SK-N-SH treated with all-trans-retinoic acid at 6 μM for 48 hours (cell line): ENCODE results near the gene NINJ1.

ENCODE experiments used
- ATAC-seq: fragments of 200-7000 bp; cut with Tn5 transposase; 3 replicates; pipeline ENCODE4 v1.9.1; 2020; ENCODE audit warnings: mild to moderate bottlenecking, moderate library complexity
- ARNTL ChIP-seq: fragments of 450-650 bp; formaldehyde crosslinking; IDR thresholded peaks from 2 replicates; pipeline ENCODE4 v1.5.0; 2020; ENCODE audit warnings: low read depth, mild to moderate bottlenecking, moderate library complexity, borderline replicate concordance
- BACH2 ChIP-seq: fragments of 250-450 bp; sonication (Bioruptor Pico); IDR thresholded peaks from 2 replicates; pipeline ENCODE4 v1.9.0; 2021; ENCODE audit warnings: mild to moderate bottlenecking, borderline replicate concordance
- CSDC2 ChIP-seq: fragments of 250-450 bp; sonication (Bioruptor Pico); IDR thresholded peaks from 2 replicates; pipeline ENCODE4 v1.5.0; 2020; ENCODE audit warnings: mild to moderate bottlenecking, moderate library complexity
- ESRRG ChIP-seq: fragments of 250-450 bp; sonication (Bioruptor Pico); IDR thresholded peaks from 2 replicates; pipeline ENCODE4 v1.6.1; 2021; ENCODE audit warnings: mild to moderate bottlenecking
- GLIS3 ChIP-seq: fragments of 250-450 bp; sonication (Bioruptor Pico); IDR thresholded peaks from 2 replicates; pipeline ENCODE4 v1.5.0; 2020; ENCODE audit warnings: mild to moderate bottlenecking, moderate library complexity
- ISL1 ChIP-seq: fragments of 250-450 bp; sonication (Bioruptor Pico); IDR thresholded peaks from 2 replicates; pipeline ENCODE4 v2.1.2; 2022; ENCODE audit warnings: mild to moderate bottlenecking, moderate library complexity
- OSR1 ChIP-seq: fragments of 250-450 bp; sonication (Bioruptor Pico); IDR thresholded peaks from 2 replicates; pipeline ENCODE4 v1.8.0; 2022; ENCODE audit warnings: moderate library complexity, mild to moderate bottlenecking, inconsistent platforms
- RARB ChIP-seq: fragments of 250-450 bp; sonication (Bioruptor Pico); IDR thresholded peaks from 2 replicates; pipeline ENCODE4 v1.8.0; 2021; ENCODE audit warnings: mild to moderate bottlenecking, moderate library complexity
- SNAI2 ChIP-seq: fragments of 250-450 bp; sonication (Bioruptor Pico); IDR thresholded peaks from 2 replicates; pipeline ENCODE4 v1.5.0; 2020; ENCODE audit warnings: mild to moderate bottlenecking, moderate library complexity
- TOX ChIP-seq: fragments of 250-450 bp; sonication (Bioruptor Pico); IDR thresholded peaks from 2 replicates; pipeline ENCODE4 v1.8.0; 2021; ENCODE audit warnings: mild to moderate bottlenecking, moderate library complexity, borderline replicate concordance
- ZC3H10 ChIP-seq: fragments of 250-450 bp; sonication (Bioruptor Pico); IDR thresholded peaks from 2 replicates; pipeline ENCODE4 v1.5.1; 2021; ENCODE audit warnings: mild to moderate bottlenecking, moderate library complexity
- ZFP30 ChIP-seq: fragments of 450-650 bp; formaldehyde crosslinking; IDR thresholded peaks from 2 replicates; pipeline ENCODE4 v1.5.0; 2022; ENCODE audit warnings: mild to moderate bottlenecking, moderate library complexity
- ZNF565 ChIP-seq: fragments of 450-650 bp; formaldehyde crosslinking; conservative IDR thresholded peaks from 2 replicates; pipeline ENCODE4 v1.5.0; 2020; ENCODE audit warnings: low read depth, mild to moderate bottlenecking, moderate library complexity
- ZNF70 ChIP-seq: fragments of 450-650 bp; formaldehyde crosslinking; IDR thresholded peaks from 2 replicates; pipeline ENCODE4 v1.5.0; 2020; ENCODE audit warnings: mild to moderate bottlenecking, moderate library complexity
- ZNF8 ChIP-seq: fragments of 450-650 bp; formaldehyde crosslinking; IDR thresholded peaks from 2 replicates; pipeline ENCODE4 v1.5.0; 2020; ENCODE audit warnings: mild to moderate bottlenecking, moderate library complexity
- TF ChIP-seq, protein P1 (sequence below): fragments of 250-450 bp; sonication (Bioruptor Pico); IDR thresholded peaks from 2 replicates; pipeline ENCODE4 v1.8.0; 2020; ENCODE audit warnings: mild to moderate bottlenecking, moderate library complexity, borderline replicate concordance
- TF ChIP-seq, protein P2 (sequence below): fragments of 250-450 bp; sonication (Bioruptor Pico); IDR thresholded peaks from 2 replicates; pipeline ENCODE4 v1.5.1; 2021; ENCODE audit warnings: mild to moderate bottlenecking, moderate library complexity
- TF ChIP-seq, protein P3 (sequence below): fragments of 250-450 bp; sonication (Bioruptor Pico); IDR thresholded peaks from 2 replicates; pipeline ENCODE4 v1.5.1; 2020; ENCODE audit warnings: low read depth, mild to moderate bottlenecking, moderate library complexity
- TF ChIP-seq, protein P4 (sequence below): fragments of 250-450 bp; sonication (Bioruptor Pico); IDR thresholded peaks from 2 replicates; pipeline ENCODE4 v1.8.0; 2021; ENCODE audit warnings: low read depth, mild to moderate bottlenecking, moderate library complexity, borderline replicate concordance

The NINJ1 gene

DNA sequence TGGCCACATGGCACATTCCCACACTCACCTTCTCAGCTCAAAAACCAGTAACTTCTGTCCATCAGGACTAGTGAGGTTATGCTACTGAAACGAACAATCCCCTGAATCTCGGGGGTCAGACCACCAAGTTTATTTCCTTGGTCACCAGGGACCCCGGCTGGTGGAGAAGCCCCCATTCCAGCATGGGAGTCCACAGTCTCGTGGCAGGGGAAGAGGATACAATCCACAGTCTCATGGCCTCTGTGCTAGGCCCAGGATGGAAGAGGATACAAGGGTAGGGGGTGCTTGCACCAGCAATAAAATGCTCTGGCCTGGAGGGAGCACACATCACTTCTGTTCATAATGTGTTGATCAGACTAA is 45.4 kb downstream of the NINJ1 start (continued):
- TF ChIP-seq, protein P1, sequence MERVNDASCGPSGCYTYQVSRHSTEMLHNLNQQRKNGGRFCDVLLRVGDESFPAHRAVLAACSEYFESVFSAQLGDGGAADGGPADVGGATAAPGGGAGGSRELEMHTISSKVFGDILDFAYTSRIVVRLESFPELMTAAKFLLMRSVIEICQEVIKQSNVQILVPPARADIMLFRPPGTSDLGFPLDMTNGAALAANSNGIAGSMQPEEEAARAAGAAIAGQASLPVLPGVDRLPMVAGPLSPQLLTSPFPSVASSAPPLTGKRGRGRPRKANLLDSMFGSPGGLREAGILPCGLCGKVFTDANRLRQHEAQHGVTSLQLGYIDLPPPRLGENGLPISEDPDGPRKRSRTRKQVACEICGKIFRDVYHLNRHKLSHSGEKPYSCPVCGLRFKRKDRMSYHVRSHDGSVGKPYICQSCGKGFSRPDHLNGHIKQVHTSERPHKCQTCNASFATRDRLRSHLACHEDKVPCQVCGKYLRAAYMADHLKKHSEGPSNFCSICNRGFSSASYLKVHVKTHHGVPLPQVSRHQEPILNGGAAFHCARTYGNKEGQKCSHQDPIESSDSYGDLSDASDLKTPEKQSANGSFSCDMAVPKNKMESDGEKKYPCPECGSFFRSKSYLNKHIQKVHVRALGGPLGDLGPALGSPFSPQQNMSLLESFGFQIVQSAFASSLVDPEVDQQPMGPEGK (CRISPR knock-in tag): no peak
- TF ChIP-seq, protein P2, sequence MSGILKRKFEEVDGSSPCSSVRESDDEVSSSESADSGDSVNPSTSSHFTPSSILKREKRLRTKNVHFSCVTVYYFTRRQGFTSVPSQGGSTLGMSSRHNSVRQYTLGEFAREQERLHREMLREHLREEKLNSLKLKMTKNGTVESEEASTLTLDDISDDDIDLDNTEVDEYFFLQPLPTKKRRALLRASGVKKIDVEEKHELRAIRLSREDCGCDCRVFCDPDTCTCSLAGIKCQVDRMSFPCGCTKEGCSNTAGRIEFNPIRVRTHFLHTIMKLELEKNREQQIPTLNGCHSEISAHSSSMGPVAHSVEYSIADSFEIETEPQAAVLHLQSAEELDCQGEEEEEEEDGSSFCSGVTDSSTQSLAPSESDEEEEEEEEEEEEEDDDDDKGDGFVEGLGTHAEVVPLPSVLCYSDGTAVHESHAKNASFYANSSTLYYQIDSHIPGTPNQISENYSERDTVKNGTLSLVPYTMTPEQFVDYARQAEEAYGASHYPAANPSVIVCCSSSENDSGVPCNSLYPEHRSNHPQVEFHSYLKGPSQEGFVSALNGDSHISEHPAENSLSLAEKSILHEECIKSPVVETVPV (CRISPR knock-in tag): no peak
- TF ChIP-seq ESRRG (CRISPR knock-in tag): no peak

DNA sequence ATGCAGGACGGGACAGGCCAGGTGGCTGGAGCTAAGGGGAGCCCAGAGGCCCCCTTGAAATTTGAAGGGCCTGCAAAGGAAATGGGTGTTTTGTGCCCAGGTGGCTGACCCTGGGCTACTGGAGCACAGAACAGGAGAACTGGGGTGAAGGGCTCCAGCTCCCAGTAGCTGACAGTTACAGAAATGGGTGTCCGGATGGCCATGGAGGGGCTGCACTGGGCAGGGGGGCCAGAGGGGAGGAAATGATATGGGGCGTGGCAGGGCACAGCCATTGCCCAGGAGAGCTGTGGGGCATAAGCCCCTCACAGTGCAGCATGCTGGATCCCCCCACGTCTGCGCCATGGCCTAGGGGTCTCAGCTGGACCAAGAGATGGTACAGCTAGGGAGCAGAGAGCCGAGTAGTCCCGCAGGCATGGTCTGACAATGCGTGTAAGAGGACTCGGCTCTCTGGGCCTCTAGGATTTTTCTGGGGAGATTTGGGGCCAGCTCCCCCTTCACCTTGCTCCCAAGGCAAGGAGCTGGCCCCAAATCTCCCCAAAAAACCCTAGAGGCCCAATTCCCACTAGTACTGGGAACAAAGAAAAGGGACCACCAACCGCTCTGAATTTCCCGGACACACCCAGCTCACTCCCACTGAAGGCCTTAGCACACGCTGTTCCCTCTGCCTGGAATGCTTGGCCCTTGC is 45.9 kb downstream of the NINJ1 start:
- TF ChIP-seq ARNTL (no peak), TOX (no peak), ZFP30 (CRISPR knock-in tag) (no peak), CSDC2 (CRISPR knock-in tag) (no peak), ZNF8 (CRISPR knock-in tag) (no peak), SNAI2 (CRISPR knock-in tag) (no peak), ZNF565 (CRISPR knock-in tag) (no peak), RARB (CRISPR knock-in tag) (no peak)
- TF ChIP-seq, protein P3, sequence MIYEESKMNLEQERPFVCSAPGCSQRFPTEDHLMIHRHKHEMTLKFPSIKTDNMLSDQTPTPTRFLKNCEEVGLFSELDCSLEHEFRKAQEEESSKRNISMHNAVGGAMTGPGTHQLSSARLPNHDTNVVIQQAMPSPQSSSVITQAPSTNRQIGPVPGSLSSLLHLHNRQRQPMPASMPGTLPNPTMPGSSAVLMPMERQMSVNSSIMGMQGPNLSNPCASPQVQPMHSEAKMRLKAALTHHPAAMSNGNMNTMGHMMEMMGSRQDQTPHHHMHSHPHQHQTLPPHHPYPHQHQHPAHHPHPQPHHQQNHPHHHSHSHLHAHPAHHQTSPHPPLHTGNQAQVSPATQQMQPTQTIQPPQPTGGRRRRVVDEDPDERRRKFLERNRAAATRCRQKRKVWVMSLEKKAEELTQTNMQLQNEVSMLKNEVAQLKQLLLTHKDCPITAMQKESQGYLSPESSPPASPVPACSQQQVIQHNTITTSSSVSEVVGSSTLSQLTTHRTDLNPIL: no peak
- TF ChIP-seq, protein P1 (CRISPR knock-in tag): no peak
- TF ChIP-seq, protein P4, sequence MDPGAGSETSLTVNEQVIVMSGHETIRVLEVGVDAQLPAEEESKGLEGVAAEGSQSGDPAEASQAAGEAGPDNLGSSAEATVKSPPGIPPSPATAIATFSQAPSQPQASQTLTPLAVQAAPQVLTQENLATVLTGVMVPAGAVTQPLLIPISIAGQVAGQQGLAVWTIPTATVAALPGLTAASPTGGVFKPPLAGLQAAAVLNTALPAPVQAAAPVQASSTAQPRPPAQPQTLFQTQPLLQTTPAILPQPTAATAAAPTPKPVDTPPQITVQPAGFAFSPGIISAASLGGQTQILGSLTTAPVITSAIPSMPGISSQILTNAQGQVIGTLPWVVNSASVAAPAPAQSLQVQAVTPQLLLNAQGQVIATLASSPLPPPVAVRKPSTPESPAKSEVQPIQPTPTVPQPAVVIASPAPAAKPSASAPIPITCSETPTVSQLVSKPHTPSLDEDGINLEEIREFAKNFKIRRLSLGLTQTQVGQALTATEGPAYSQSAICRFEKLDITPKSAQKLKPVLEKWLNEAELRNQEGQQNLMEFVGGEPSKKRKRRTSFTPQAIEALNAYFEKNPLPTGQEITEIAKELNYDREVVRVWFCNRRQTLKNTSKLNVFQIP (CRISPR knock-in tag): no peak
- ATAC-seq: no peak

DNA sequence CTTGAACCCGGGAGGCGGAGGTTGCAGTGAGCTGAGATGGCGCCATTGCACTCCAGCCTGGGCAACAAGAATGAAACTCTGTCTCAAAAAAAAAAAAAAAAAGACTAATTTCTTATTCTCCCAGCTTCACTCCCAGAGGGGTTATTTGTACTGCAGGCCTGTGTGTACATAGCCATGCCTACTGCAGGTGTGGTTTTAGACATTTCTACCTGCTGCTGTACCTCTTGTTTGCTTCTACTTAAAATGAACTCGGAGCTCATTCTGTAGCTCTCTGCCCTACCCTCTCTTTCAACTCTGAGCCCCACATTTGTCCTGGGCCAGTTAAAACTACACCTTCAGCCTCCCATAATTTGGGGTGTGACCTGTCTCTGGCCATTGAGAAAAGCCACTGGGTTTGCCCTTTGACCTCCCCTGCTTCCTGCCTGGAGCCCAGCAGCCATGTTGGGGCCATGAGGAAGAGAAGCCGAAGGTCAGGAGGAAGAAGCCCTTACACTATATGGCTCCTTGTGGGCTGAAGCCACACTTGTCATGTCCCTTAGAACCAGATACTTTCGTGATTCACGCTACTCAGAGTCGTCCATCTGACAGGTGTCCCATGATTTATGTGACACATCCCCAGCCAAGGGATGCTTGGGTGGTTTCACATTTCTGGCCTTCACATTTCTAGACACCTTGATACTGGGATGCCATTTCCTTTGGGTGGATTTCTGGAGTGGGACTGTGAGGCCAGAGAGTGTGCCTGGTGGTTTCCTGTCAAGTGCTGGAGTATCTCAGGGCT is 47.4 kb downstream of the NINJ1 start:
- TF ChIP-seq, protein P2 (CRISPR knock-in tag): no peak
- TF ChIP-seq BACH2 (CRISPR knock-in tag) (no peak), RARB (CRISPR knock-in tag) (no peak), GLIS3 (CRISPR knock-in tag) (no peak), ZC3H10 (no peak), ARNTL (no peak), TOX (no peak), ZNF70 (CRISPR knock-in tag) (no peak), CSDC2 (CRISPR knock-in tag) (no peak), SNAI2 (CRISPR knock-in tag) (no peak), ESRRG (CRISPR knock-in tag) (no peak), ZFP30 (CRISPR knock-in tag) (no peak), OSR1 (CRISPR knock-in tag) (no peak), ISL1 (CRISPR knock-in tag) (no peak)
- TF ChIP-seq, protein P3: no peak
- TF ChIP-seq, protein P4 (CRISPR knock-in tag): no peak
- TF ChIP-seq, protein P1 (CRISPR knock-in tag): no peak
- no peak for ATAC-seq
